WTC11 (cell line): ENCODE measurements around the gene RTKN. TPM values are rescaled to one million over a fixed set of nuclear protein-coding genes. Genes with fewer than 3 reads are reported as not detected.

ENCODE experiments used
- ARID4B ChIP-seq: sonication (generic); formaldehyde crosslinking; IDR thresholded peaks from 2 replicates; pipeline ENCODE4 v1.8.0; 2023; ENCODE audit warnings: missing genetic modification reagents, mild to moderate bottlenecking, borderline replicate concordance
- CBFB ChIP-seq: sonication (generic); formaldehyde crosslinking; IDR thresholded peaks from 2 replicates; pipeline ENCODE4 v1.8.1; 2022; ENCODE audit warnings: mild to moderate bottlenecking, low read depth, missing genetic modification reagents
- CREB1 ChIP-seq: sonication (generic); formaldehyde crosslinking; IDR thresholded peaks from 2 replicates; pipeline ENCODE4 v1.8.0; 2023; ENCODE audit warnings: mild to moderate bottlenecking, missing genetic modification reagents
- E2F5 ChIP-seq: sonication (generic); formaldehyde crosslinking; IDR thresholded peaks from 2 replicates; pipeline ENCODE4 v1.8.1; 2022; ENCODE audit warnings: mild to moderate bottlenecking, moderate library complexity, missing genetic modification reagents
- ELF4 ChIP-seq: sonication (generic); formaldehyde crosslinking; IDR thresholded peaks from 2 replicates; pipeline ENCODE4 v1.8.1; 2022; ENCODE audit warnings: low read depth, mild to moderate bottlenecking, moderate library complexity, missing genetic modification reagents
- ERG ChIP-seq: fragments of 250-450 bp; sonication (Bioruptor Pico); IDR thresholded peaks from 2 replicates; pipeline ENCODE4 v1.8.0; 2021; ENCODE audit warnings: mild to moderate bottlenecking
- FOXK1 ChIP-seq: sonication (generic); formaldehyde crosslinking; IDR thresholded peaks from 2 replicates; pipeline ENCODE4 v1.8.0; 2022; ENCODE audit warnings: mild to moderate bottlenecking, moderate library complexity, missing genetic modification reagents
- FOXP1 ChIP-seq: sonication (generic); formaldehyde crosslinking; IDR thresholded peaks from 2 replicates; pipeline ENCODE4 v1.8.0; 2022; ENCODE audit warnings: missing genetic modification reagents, mild to moderate bottlenecking, moderate library complexity, borderline replicate concordance
- FOXP4 ChIP-seq: sonication (generic); formaldehyde crosslinking; IDR thresholded peaks from 2 replicates; pipeline ENCODE4 v1.8.0; 2022; ENCODE audit warnings: mild to moderate bottlenecking, missing genetic modification reagents
- GRHL2 ChIP-seq: fragments of 250-450 bp; sonication (Bioruptor Pico); IDR thresholded peaks from 2 replicates; pipeline ENCODE4 v1.8.0; 2022; ENCODE audit warnings: mild to moderate bottlenecking, moderate library complexity; ENCODE audit not compliant: insufficient replicate concordance, severe bottlenecking
- IRF1 ChIP-seq: sonication (generic); formaldehyde crosslinking; IDR thresholded peaks from 2 replicates; pipeline ENCODE4 v1.8.0; 2023; ENCODE audit warnings: missing genetic modification reagents
- IRF2 ChIP-seq: sonication (generic); formaldehyde crosslinking; IDR thresholded peaks from 2 replicates; pipeline ENCODE4 v1.8.0; 2022; ENCODE audit warnings: low read depth, missing genetic modification reagents, borderline replicate concordance
- MYBL2 ChIP-seq: sonication (generic); formaldehyde crosslinking; IDR thresholded peaks from 2 replicates; pipeline ENCODE4 v1.8.1; 2023; ENCODE audit warnings: mild to moderate bottlenecking, moderate library complexity, missing genetic modification reagents
- NFYB ChIP-seq: sonication (generic); formaldehyde crosslinking; conservative IDR thresholded peaks from 2 replicates; pipeline ENCODE4 v1.8.0; 2022; ENCODE audit warnings: low read depth, missing genetic modification reagents
- NR2C2 ChIP-seq: sonication (generic); formaldehyde crosslinking; IDR thresholded peaks from 2 replicates; pipeline ENCODE4 v1.8.0; 2022; ENCODE audit warnings: mild to moderate bottlenecking, missing genetic modification reagents
- NR3C1 ChIP-seq: sonication (generic); formaldehyde crosslinking; conservative IDR thresholded peaks from 2 replicates; pipeline ENCODE4 v1.8.1; 2023; ENCODE audit warnings: low read depth, mild to moderate bottlenecking, missing genetic modification reagents
- PREB ChIP-seq: sonication (generic); formaldehyde crosslinking; IDR thresholded peaks from 2 replicates; pipeline ENCODE4 v1.8.1; 2022; ENCODE audit warnings: mild to moderate bottlenecking, missing genetic modification reagents, moderate library complexity, borderline replicate concordance
- RORB ChIP-seq: fragments of 250-450 bp; sonication (Bioruptor Pico); IDR thresholded peaks from 2 replicates; pipeline ENCODE4 v1.9.0; 2021; ENCODE audit warnings: mild to moderate bottlenecking
- SMAD3 ChIP-seq: sonication (generic); formaldehyde crosslinking; IDR thresholded peaks from 2 replicates; pipeline ENCODE4 v1.8.0; 2022; ENCODE audit warnings: missing genetic modification reagents, mild to moderate bottlenecking, borderline replicate concordance
- SOX15 ChIP-seq: fragments of 250-450 bp; sonication (Bioruptor Pico); IDR thresholded peaks from 2 replicates; pipeline ENCODE4 v1.9.0; 2021; ENCODE audit warnings: mild to moderate bottlenecking
- SP1 ChIP-seq: sonication (generic); formaldehyde crosslinking; conservative IDR thresholded peaks from 2 replicates; pipeline ENCODE4 v1.8.1; 2022; ENCODE audit warnings: missing genetic modification reagents
- TEAD1 ChIP-seq: sonication (generic); formaldehyde crosslinking; IDR thresholded peaks from 2 replicates; pipeline ENCODE4 v1.8.0; 2022; ENCODE audit warnings: mild to moderate bottlenecking, missing genetic modification reagents
- TEAD4 ChIP-seq: sonication (generic); formaldehyde crosslinking; IDR thresholded peaks from 2 replicates; pipeline ENCODE4 v1.8.0; 2022; ENCODE audit warnings: mild to moderate bottlenecking, missing genetic modification reagents
- USF1 ChIP-seq: sonication (generic); formaldehyde crosslinking; IDR thresholded peaks from 2 replicates; pipeline ENCODE4 v1.8.0; 2022; ENCODE audit warnings: mild to moderate bottlenecking, missing genetic modification reagents
- ZNF317 ChIP-seq: sonication (generic); formaldehyde crosslinking; IDR thresholded peaks from 2 replicates; pipeline ENCODE4 v1.8.1; 2023; ENCODE audit warnings: low read depth, mild to moderate bottlenecking, moderate library complexity, missing genetic modification reagents, borderline replicate concordance
- ZNF423 ChIP-seq: fragments of 250-450 bp; sonication (Bioruptor Pico); IDR thresholded peaks from 2 replicates; pipeline ENCODE4 v2.1.2; 2022; ENCODE audit warnings: mild to moderate bottlenecking, moderate library complexity
- total RNA-seq: library from RNA; stranded (reverse); gene quantifications from 3 replicates; pipeline ENCODE4 v1.2.3, GENCODE V29; 2021
- TF ChIP-seq, protein P1 (sequence below): fragments of 250-450 bp; sonication (Bioruptor Pico); IDR thresholded peaks from 2 replicates; pipeline ENCODE4 v1.9.0; 2021; ENCODE audit warnings: moderate library complexity, mild to moderate bottlenecking, inconsistent platforms, borderline replicate concordance

RTKN gene
- total RNA-seq, 1 experiment from 2014 or later: 80.1 TPM

DNA sequence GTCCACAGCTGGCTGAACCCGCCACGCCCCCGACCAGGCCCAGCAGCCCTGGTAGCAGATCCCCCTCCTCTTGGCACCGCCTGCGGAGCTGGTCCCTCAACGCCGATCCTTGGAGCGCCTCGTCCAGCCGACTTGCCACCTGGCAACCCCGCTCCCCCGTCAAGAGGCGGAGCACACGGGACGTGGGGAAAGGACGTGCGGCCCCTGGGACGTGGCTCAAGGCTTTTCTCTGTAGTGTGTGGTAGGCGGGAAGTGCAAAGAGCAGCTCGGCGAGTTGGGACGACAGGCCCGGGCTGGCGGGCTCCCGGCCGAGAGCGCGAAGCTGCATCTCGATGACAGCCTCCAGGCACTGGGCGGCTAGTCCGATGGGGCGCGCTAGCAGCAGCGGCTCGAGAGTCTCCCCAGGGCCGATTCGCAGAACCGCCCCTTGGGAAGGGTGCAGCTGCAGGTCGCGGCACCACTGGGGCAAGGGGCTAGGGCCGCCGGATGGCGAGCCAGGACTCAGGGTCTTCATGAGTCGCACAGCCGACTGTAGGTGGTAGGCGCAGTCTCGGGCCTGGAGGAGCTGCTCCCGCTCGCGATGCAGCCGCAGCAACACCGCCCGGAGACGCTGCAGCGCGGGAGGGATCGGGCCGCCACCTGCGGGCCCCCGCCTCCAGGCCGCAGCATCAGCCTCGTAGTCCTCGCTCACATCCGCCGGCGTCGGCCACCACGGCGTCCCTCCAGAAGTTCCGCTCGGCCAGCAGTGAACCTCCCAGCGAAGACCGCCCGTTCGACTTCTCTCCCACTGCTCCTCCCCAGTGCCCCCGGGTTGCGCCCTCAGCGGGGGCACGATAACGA lies 40.4 kb upstream of the RTKN start (continued):
- TF ChIP-seq MYBL2: no peak
- TF ChIP-seq E2F5 (CRISPR knock-in tag): peak; percentile 62
- TF ChIP-seq GRHL2: no peak
- no peak for TF ChIP-seq FOXP4 (CRISPR knock-in tag)
- TF ChIP-seq NFYB (CRISPR knock-in tag): no peak; the same call in 1 of the 2 replicates
- TF ChIP-seq IRF1 (CRISPR knock-in tag): 0 out of 2 replicates have a peak, but pooled peaks have one; percentile 21
- TF ChIP-seq IRF2 (CRISPR knock-in tag): no peak
- TF ChIP-seq USF1 (CRISPR knock-in tag): no peak
- TF ChIP-seq CREB1 (CRISPR knock-in tag): no peak
- TF ChIP-seq PREB (CRISPR knock-in tag): no peak; the same call in 1 of the 2 replicates
- no peak for TF ChIP-seq SMAD3 (CRISPR knock-in tag)
- TF ChIP-seq ARID4B: 0 out of 2 replicates have a peak, but pooled peaks have one; percentile 10
- TF ChIP-seq ELF4 (CRISPR knock-in tag): no peak
- TF ChIP-seq FOXP1 (CRISPR knock-in tag): no peak; the same call in 1 of the 2 replicates
- no peak for TF ChIP-seq RORB (CRISPR knock-in tag)
- TF ChIP-seq CBFB (CRISPR knock-in tag): no peak
- TF ChIP-seq NR3C1: no peak
- no peak for TF ChIP-seq FOXK1 (CRISPR knock-in tag)
- TF ChIP-seq ERG (CRISPR knock-in tag): no peak
- no peak for TF ChIP-seq NR2C2 (CRISPR knock-in tag)
- TF ChIP-seq TEAD1 (CRISPR knock-in tag): no peak; the same call in 1 of the 2 replicates
- TF ChIP-seq, protein P1, sequence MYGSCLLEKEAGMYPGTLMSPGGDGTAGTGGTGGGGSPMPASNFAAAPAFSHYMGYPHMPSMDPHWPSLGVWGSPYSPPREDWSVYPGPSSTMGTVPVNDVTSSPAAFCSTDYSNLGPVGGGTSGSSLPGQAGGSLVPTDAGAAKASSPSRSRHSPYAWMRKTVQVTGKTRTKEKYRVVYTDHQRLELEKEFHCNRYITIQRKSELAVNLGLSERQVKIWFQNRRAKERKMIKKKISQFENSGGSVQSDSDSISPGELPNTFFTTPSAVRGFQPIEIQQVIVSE (CRISPR knock-in tag): no peak
- no peak; the same call in 1 of the 2 replicates for TF ChIP-seq ZNF317 (CRISPR knock-in tag)
- TF ChIP-seq SOX15 (CRISPR knock-in tag): no peak
- no peak for TF ChIP-seq SP1 (CRISPR knock-in tag)
- TF ChIP-seq TEAD4: no peak
- no peak for TF ChIP-seq ZNF423 (CRISPR knock-in tag)
- TF ChIP-seq, all 79 proteins: peak for 5
